Activated naive CD8-positive, alpha-beta T cell treated with anti-CD3 and anti-CD28 coated beads, Interleukin-2, amount 10 ng/mL, durations not matched to agents 7 days and 5 days (primary cell): ENCODE results near the gene MSLN. TPM values are rescaled to one million over a fixed set of nuclear protein-coding genes. Genes with fewer than 3 reads are reported as not detected.

ENCODE experiments used
- ATAC-seq: fragments of 150-1000 bp; cut with Tn5 transposase; one replicate; pipeline ENCODE4 v1.10.0; 2021; ENCODE audit warnings: low read depth, moderate library complexity
- POLR2A ChIA-PET: fragments of 350-600 bp; sonication (Branson Sonifier 250); formaldehyde crosslinking; loops from one replicate; lab custom pipeline; 2021; ENCODE audit warnings: antibody characterized with exemption; lab: Charles Lee
- DNase-seq: peaks from one replicate; pipeline ENCODE4 v3.0.0; 2021
- H3K27ac Mint-ChIP-seq: one replicate; pipeline ENCODE4 v1.8.0; 2022; ENCODE audit warnings: mild to moderate bottlenecking, mixed read lengths
- H3K27me3 Mint-ChIP-seq: one replicate; pipeline ENCODE4 v1.8.0; 2022; ENCODE audit warnings: mild to moderate bottlenecking, moderate library complexity, mixed read lengths
- H3K36me3 Mint-ChIP-seq: one replicate; pipeline ENCODE4 v1.8.0; 2021; ENCODE audit warnings: mild to moderate bottlenecking, mixed read lengths
- H3K4me1 Mint-ChIP-seq: one replicate; pipeline ENCODE4 v1.8.0; 2021; ENCODE audit warnings: mixed read lengths
- H3K4me3 Mint-ChIP-seq: one replicate; pipeline ENCODE4 v1.8.0; 2022; ENCODE audit warnings: mild to moderate bottlenecking, moderate library complexity, mixed read lengths
- H3K9me3 Mint-ChIP-seq: one replicate; pipeline ENCODE4 v1.8.0; 2021; ENCODE audit warnings: mixed read lengths
- total RNA-seq, 2 experiments: library from RNA; stranded (reverse); gene quantifications; one replicate each; pipeline ENCODE4 v1.2.3, GENCODE V29; 2021

MSLN gene
- total RNA-seq, 2 experiments from 2014 or later = not detected

- no peak overlapping the region for H3K27ac Mint-ChIP-seq
- no peaks in the 10 kb centered on the region for H3K9me3 Mint-ChIP-seq
- H3K4me1 Mint-ChIP-seq = peaks cover 7% of the 10 kb centered on the region
- ATAC-seq (no peak), DNase-seq (no peak)
- no peaks in the 10 kb centered on the region for H3K36me3 Mint-ChIP-seq
- H3K27me3 Mint-ChIP-seq = peaks cover 7% of the 10 kb centered on the region
- H3K4me3 Mint-ChIP-seq = no peak overlapping the region
- POLR2A ChIA-PET = interaction anchor here (1.6 kb wide), 1 partner anchor 10 kb away, joined by 7 read pairs; no protein-coding TSS in a partner anchor
Measured at GRCh38 chr16:718922-719321, 41.6 kb upstream of the MSLN start.

GRCh38 chr16:719815-720446 is 40.6 kb upstream of the MSLN start:
- no peak for ATAC-seq

GRCh38 chr16:720447-720989 is 40.0 kb upstream of the MSLN start:
- Mint-ChIP-seq H3K4me1 (peaks cover 5% of the 10 kb centered on the region), H3K27ac (peak overlapping the region; percentile 56), H3K27me3 (peaks cover 7% of the 10 kb centered on the region), H3K9me3 (no peaks in the 10 kb centered on the region), H3K4me3 (peak overlapping the region; percentile 78), H3K36me3 (no peaks in the 10 kb centered on the region)
- DNase-seq (no peak), ATAC-seq (peak; percentile 13)
- POLR2A ChIA-PET = interaction anchor here (0.6 to 4.2 kb wide), 10 partner anchors 8 to 52 kb away, joined by 3 to 11 read pairs (median 4); partner anchors contain the start of genes CIAO3, RHOT2, STUB1 and WDR24

More at GRCh38 chr16:719815-720446, 40.6 kb upstream of the MSLN start:
- Mint-ChIP-seq H3K27ac (peak overlapping the region; percentile 56), H3K4me1 (peaks cover 5% of the 10 kb centered on the region), H3K9me3 (no peaks in the 10 kb centered on the region), H3K27me3 (peaks cover 7% of the 10 kb centered on the region), H3K4me3 (peak overlapping the region; percentile 78), H3K36me3 (no peaks in the 10 kb centered on the region)
- POLR2A ChIA-PET = interaction anchor here (0.5 to 4.2 kb wide), 8 partner anchors 9 to 319 kb away, joined by 3 to 11 read pairs (median 4); partner anchors contain the start of genes CIAO3, RHOT2 and WDR24
- no peak for DNase-seq

GRCh38 chr16:720990-721764 is 39.4 kb upstream of the MSLN start, which contains the start of gene ANTKMT:
Gene ANTKMT, plus strand, starts transcription at chr16:721146. Its CDS starts 129 bp downstream, at chr16:721275.
- Mint-ChIP-seq H3K27ac (peak within 1 kb of the TSS; percentile 56), H3K9me3 (no peaks in the 10 kb centered on the region), H3K36me3 (no peaks in the 10 kb centered on the region), H3K4me1 (peaks cover 5% of the 10 kb centered on the region), H3K27me3 (peaks cover 3% of the 10 kb centered on the region), H3K4me3 (peak within 1 kb of the TSS; percentile 78)
- ATAC-seq = peak; percentile 68
- POLR2A ChIA-PET = interaction anchor here (0.6 to 4.2 kb wide), 8 partner anchors 9 to 53 kb away, joined by 3 to 11 read pairs (median 5); partner anchors contain the start of genes CIAO3, RHOT2, STUB1 and WDR24
- DNase-seq = peak; percentile 86

- no peaks in the 10 kb centered on the region for H3K36me3 Mint-ChIP-seq
- DNase-seq = no peak
- H3K27me3 Mint-ChIP-seq = no peaks in the 10 kb centered on the region
- H3K27ac Mint-ChIP-seq = no peak overlapping the region
- H3K4me1 Mint-ChIP-seq = peaks cover 3% of the 10 kb centered on the region
- H3K9me3 Mint-ChIP-seq = no peaks in the 10 kb centered on the region
- H3K4me3 Mint-ChIP-seq = peak overlapping the region; percentile 13
- POLR2A ChIA-PET = interaction anchor here (1.0 to 4.2 kb wide), 6 partner anchors 8 to 41 kb away, joined by 4 to 11 read pairs (median 5); partner anchors contain the start of genes CIAO3, STUB1 and WDR24
- no peak for ATAC-seq
Measured at GRCh38 chr16:721765-722540, 38.6 kb upstream of the MSLN start.

- POLR2A ChIA-PET = interaction anchor here (0.9 to 4.2 kb wide), 3 partner anchors 13 to 28 kb away, joined by 4 to 11 read pairs (median 6); partner anchors contain the start of gene CIAO3
- DNase-seq = no peak
- Mint-ChIP-seq H3K9me3 (no peaks in the 10 kb centered on the region), H3K4me3 (no peak overlapping the region), H3K27me3 (no peaks in the 10 kb centered on the region), H3K4me1 (peaks cover 3% of the 10 kb centered on the region), H3K27ac (no peak overlapping the region), H3K36me3 (no peaks in the 10 kb centered on the region)
- ATAC-seq = no peak
Measured at GRCh38 chr16:722835-723633, 37.5 kb upstream of the MSLN start.

- no peak for DNase-seq
- no peak overlapping the region for H3K4me3 Mint-ChIP-seq
- ATAC-seq = no peak
- H3K36me3 Mint-ChIP-seq = no peaks in the 10 kb centered on the region
- POLR2A ChIA-PET = interaction anchor here (0.9 to 4.2 kb wide), 3 partner anchors 12 to 28 kb away, joined by 4 to 11 read pairs (median 6); partner anchors contain the start of gene CIAO3
- H3K9me3 Mint-ChIP-seq = no peaks in the 10 kb centered on the region
- H3K27ac Mint-ChIP-seq = no peak overlapping the region
- no peaks in the 10 kb centered on the region for H3K27me3 Mint-ChIP-seq
- H3K4me1 Mint-ChIP-seq = peaks cover 3% of the 10 kb centered on the region
Measured at GRCh38 chr16:723695-724094, 36.8 kb upstream of the MSLN start.

- Mint-ChIP-seq H3K36me3 (no peaks in the 10 kb centered on the region), H3K27me3 (no peaks in the 10 kb centered on the region), H3K9me3 (no peaks in the 10 kb centered on the region), H3K27ac (no peak overlapping the region), H3K4me3 (no peak overlapping the region), H3K4me1 (peaks cover 3% of the 10 kb centered on the region)
- POLR2A ChIA-PET = interaction anchor here (1.1 to 2.5 kb wide), 2 partner anchors 9 to 16 kb away, joined by 4 to 6 read pairs; partner anchors contain the start of gene CIAO3
- DNase-seq (no peak), ATAC-seq (no peak)
Measured at GRCh38 chr16:724188-725040, 36.1 kb upstream of the MSLN start.

- H3K4me3 Mint-ChIP-seq = no peak overlapping the region
- no peak for ATAC-seq
- H3K9me3 Mint-ChIP-seq = no peaks in the 10 kb centered on the region
- POLR2A ChIA-PET = interaction anchor here (1.1 to 2.5 kb wide), 2 partner anchors 9 to 15 kb away, joined by 4 to 6 read pairs; partner anchors contain the start of gene CIAO3
- H3K4me1 Mint-ChIP-seq = peaks cover 3% of the 10 kb centered on the region
- H3K27me3 Mint-ChIP-seq = no peaks in the 10 kb centered on the region
- H3K27ac Mint-ChIP-seq = no peak overlapping the region
- DNase-seq = no peak
- no peaks in the 10 kb centered on the region for H3K36me3 Mint-ChIP-seq
Measured at GRCh38 chr16:725041-725376, 35.5 kb upstream of the MSLN start.

DNA sequence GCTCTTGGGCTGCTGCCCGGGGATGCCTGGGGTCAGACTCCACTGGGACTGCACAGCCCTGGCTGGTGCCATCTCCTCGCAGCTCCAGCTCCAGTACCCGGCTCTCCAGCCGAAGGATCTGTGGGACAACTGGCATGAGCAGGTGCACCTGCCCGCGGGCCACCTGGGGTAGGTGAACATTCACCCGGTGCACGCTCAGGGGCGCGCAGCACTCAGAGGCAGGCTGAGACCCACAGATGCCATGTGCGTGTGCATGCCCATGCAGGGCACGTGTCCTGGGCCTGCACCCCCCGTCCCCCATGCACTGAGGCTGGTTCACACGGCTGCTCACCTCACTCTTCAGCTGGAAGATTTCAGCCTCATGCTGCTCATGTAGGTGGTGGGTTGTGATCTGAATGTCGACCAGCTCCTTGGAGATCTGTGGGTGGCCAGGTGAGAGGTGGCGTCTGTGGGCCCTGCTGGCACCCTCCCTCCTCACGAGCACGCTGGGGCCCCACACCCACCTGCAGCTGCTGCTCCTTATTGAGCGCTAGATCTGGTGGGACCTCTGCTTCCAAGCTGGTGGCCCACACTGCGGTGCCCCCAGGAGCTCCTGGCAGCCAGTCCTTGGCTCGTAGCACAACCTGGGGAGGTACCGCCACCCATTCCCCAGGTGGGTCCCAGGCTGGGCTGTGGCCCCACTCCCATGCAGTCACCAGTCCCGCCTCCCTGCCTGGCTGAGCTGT is 34.9 kb upstream of the MSLN start:
- no peak overlapping the region for H3K27ac Mint-ChIP-seq

GRCh38 chr16:726188-726437 is 34.4 kb upstream of the MSLN start:
- no peaks in the 10 kb centered on the region for H3K36me3 Mint-ChIP-seq
- no peaks in the 10 kb centered on the region for H3K9me3 Mint-ChIP-seq
- ATAC-seq (no peak), DNase-seq (no peak)
- H3K27me3 Mint-ChIP-seq = no peaks in the 10 kb centered on the region
- POLR2A ChIA-PET = interaction anchor here (1.2 kb wide), 1 partner anchor 31 kb away, joined by 4 read pairs; no protein-coding TSS in a partner anchor
- H3K4me3 Mint-ChIP-seq = no peak overlapping the region
- no peaks in the 10 kb centered on the region for H3K4me1 Mint-ChIP-seq
- no peak overlapping the region for H3K27ac Mint-ChIP-seq

More for the DNA sequence above, 34.9 kb upstream of the MSLN start:
- DNase-seq (no peak), ATAC-seq (no peak)
- H3K27me3 Mint-ChIP-seq = no peaks in the 10 kb centered on the region
- POLR2A ChIA-PET = interaction anchor here (1.1 to 1.2 kb wide), 2 partner anchors 10 to 30 kb away, joined by 4 read pairs; no protein-coding TSS in a partner anchor
- no peaks in the 10 kb centered on the region for H3K4me1 Mint-ChIP-seq
- H3K9me3 Mint-ChIP-seq = no peaks in the 10 kb centered on the region
- no peaks in the 10 kb centered on the region for H3K36me3 Mint-ChIP-seq
- no peak overlapping the region for H3K4me3 Mint-ChIP-seq
